Peyer's patch (tissue), 4 donors: ENCODE measurements around the gene PNPLA3. TPM values are rescaled to one million over a fixed set of nuclear protein-coding genes. Genes with fewer than 3 reads are reported as not detected.
"Not testable (repeated sequence)": the region's sequence is repeated elsewhere in the genome, so short reads cannot be mapped to it uniquely, and the experiment has no call there.

Experiments used
- DNase-seq, 3 donors: peaks; one replicate each; pipeline ENCODE4 v3.0.0-alpha.2; 2017 to 2019
- H3K27ac ChIP-seq, 4 donors: fragments of 200-600 bp; sonication (generic); one replicate each; pipeline ENCODE4 v1.5.1; 2016 to 2019
- H3K27me3 ChIP-seq, 2 donors: fragments of 200-600 bp; sonication (generic); one replicate each; pipeline ENCODE4 v1.5.1; 2019
- H3K36me3 ChIP-seq, 3 donors: fragments of 200-600 bp; sonication (generic); one replicate each; pipeline ENCODE4 v1.5.1; 2016 to 2019
- H3K4me1 ChIP-seq, 4 donors: fragments of 200-600 bp; sonication (generic); one replicate each; pipeline ENCODE4 v1.5.1; 2016 to 2019
- H3K4me3 ChIP-seq, 4 donors: fragments of 200-600 bp; sonication (generic); 1 replicate in 3 of 4; 2 replicates in 1 of 4; pipeline ENCODE4 v1.5.1; 2016 to 2019; ENCODE audit warnings: mild to moderate bottlenecking in 1 of 4
- H3K9me3 ChIP-seq, 4 donors: fragments of 200-600 bp; sonication (generic); one replicate each; pipeline ENCODE4 v1.5.1; 2016 to 2019; ENCODE audit warnings: mild to moderate bottlenecking in 1 of 4
- POLR2A ChIP-seq, 2 donors: fragments of 450-650 bp; IDR thresholded peaks; one replicate each; pipeline ENCODE4 v1.5.1; 2017; ENCODE audit warnings: antibody characterized with exemption in 2 of 2, mild to moderate bottlenecking in 2 of 2, moderate library complexity in 2 of 2
- total RNA-seq, 4 donors: library from RNA; depleted of rRNA; stranded (reverse); fragments of >200 nt; gene quantifications; one replicate each; pipeline ENCODE4 v1.1.0, GENCODE V29; 2016
- TF ChIP-seq, protein P1 (sequence below), 6 experiments: fragments of 450-650 bp in 4 of 6; fragments of 200-600 bp in 2 of 6; sonication (generic) in 1 of 6; IDR thresholded peaks; one replicate each; pipeline ENCODE4 v1.5.1; 2017 to 2019; ENCODE audit warnings: antibody characterized with exemption in 6 of 6, mild to moderate bottlenecking in 3 of 6, moderate library complexity in 1 of 6

Gene PNPLA3
- total RNA-seq, 4 donors from 2014 or later: 0.80 to 6.6 (median 2.5) TPM

DNA sequence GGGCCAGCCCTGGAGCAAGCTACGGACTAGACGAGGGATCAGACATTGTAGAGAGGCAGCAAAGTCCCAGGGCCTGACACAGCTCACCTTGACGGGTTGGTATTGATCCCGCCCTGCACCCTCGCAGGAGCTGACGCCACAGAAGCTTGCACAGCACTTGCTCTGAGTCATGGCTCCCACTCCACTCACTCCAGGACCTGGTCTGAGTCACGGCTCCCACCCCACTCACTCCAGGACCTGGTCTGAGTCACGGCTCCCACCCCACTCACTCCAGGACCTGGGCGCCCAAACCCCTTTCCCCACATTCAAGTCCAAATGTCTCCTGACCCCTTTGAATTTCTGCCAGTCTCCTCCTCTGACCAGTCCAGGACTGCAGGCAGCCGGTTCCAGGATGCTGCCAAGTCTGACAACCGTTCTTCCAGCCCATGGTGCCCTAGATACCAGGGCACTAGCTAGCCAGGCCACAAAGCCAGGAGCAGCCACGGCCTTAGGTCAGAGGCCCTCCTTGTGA lies 25.8 kb upstream of the PNPLA3 start:
- no peak overlapping the region for H3K4me3 ChIP-seq
- H3K4me1 ChIP-seq: no peaks in the 10 kb centered on the region
- no peak overlapping the region for H3K27ac ChIP-seq
- H3K36me3 ChIP-seq: no peaks in the 10 kb centered on the region
- no peak for DNase-seq
- no peak for TF ChIP-seq POLR2A (IDR thresholded peaks at IDR 0.05)
- TF ChIP-seq, protein P1, sequence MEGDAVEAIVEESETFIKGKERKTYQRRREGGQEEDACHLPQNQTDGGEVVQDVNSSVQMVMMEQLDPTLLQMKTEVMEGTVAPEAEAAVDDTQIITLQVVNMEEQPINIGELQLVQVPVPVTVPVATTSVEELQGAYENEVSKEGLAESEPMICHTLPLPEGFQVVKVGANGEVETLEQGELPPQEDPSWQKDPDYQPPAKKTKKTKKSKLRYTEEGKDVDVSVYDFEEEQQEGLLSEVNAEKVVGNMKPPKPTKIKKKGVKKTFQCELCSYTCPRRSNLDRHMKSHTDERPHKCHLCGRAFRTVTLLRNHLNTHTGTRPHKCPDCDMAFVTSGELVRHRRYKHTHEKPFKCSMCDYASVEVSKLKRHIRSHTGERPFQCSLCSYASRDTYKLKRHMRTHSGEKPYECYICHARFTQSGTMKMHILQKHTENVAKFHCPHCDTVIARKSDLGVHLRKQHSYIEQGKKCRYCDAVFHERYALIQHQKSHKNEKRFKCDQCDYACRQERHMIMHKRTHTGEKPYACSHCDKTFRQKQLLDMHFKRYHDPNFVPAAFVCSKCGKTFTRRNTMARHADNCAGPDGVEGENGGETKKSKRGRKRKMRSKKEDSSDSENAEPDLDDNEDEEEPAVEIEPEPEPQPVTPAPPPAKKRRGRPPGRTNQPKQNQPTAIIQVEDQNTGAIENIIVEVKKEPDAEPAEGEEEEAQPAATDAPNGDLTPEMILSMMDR (IDR thresholded peaks at IDR 0.05): no peak
- H3K9me3 ChIP-seq: no peaks in the 10 kb centered on the region
- H3K27me3 ChIP-seq: no peaks in the 10 kb centered on the region

DNA sequence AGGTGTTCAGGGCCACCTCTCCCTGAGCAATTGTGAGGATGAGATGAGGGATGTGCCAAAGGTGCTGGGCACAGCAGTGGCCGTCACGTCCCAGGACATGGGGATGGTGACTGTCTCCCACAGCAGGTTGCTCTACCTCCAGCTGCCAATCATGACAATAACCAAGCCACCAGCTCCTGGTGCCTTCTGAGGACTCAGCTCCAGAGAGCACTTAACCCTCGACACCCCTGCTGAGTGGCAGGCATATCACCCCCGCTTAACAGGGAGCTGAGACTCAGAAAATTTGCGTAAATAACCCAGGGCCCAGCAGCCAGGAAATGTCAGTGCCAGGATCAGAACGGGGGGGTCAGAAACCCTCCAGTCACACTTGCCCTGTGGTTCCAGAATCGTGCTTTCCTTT lies 23.4 kb upstream of the PNPLA3 start:
- Histone ChIP-seq H3K36me3 (no peaks in the 10 kb centered on the region), H3K27ac (no peak overlapping the region), H3K9me3 (no peaks in the 10 kb centered on the region), H3K27me3 (no peaks in the 10 kb centered on the region), H3K4me3 (no peak overlapping the region), H3K4me1 (no peaks in the 10 kb centered on the region)
- DNase-seq: no peak
- no peak for TF ChIP-seq POLR2A (IDR thresholded peaks at IDR 0.05)
- TF ChIP-seq, protein P1 (IDR thresholded peaks at IDR 0.05): no peak

DNA sequence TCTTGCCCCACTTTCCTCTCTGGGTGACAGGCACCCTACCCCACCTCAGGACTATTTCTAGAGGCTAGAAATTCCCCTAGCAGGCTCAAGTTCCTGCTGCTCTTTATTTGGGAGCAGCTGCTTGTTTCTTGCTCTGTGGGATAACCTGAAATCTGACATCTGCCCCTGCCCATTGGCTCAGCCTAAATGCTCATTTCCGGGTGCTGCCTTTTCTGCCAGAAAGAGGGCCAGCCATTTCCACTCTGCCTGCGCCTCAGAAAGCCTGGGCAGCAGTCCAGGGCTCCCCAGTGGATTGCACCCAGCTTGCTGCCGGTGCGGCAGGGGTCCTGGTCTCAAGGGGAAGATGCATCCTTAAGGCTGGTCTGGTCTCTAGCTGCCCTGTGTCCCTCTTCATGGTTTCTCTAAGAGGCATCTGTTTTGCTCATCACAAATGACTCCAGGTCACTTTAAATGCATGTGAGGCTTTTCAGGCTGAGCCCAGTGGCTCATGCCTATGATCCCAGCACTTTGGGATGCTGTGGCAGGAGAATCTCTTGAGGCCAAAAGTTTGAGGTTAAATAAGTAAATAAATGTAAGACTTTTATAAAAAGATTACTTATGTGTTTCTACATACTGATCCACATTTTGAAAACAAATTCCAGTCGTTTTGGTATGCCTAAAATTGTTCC lies 21.5 kb upstream of the PNPLA3 start:
- no peaks in the 10 kb centered on the region for H3K27me3 ChIP-seq
- no peaks in the 10 kb centered on the region for H3K4me1 ChIP-seq
- no peaks in the 10 kb centered on the region for H3K9me3 ChIP-seq
- H3K27ac ChIP-seq: no peak overlapping the region
- TF ChIP-seq POLR2A (IDR thresholded peaks at IDR 0.05): no peak
- TF ChIP-seq, protein P1 (IDR thresholded peaks at IDR 0.05): no peak
- no peaks in the 10 kb centered on the region for H3K36me3 ChIP-seq
- DNase-seq: no peak
- H3K4me3 ChIP-seq: no peak overlapping the region

DNA sequence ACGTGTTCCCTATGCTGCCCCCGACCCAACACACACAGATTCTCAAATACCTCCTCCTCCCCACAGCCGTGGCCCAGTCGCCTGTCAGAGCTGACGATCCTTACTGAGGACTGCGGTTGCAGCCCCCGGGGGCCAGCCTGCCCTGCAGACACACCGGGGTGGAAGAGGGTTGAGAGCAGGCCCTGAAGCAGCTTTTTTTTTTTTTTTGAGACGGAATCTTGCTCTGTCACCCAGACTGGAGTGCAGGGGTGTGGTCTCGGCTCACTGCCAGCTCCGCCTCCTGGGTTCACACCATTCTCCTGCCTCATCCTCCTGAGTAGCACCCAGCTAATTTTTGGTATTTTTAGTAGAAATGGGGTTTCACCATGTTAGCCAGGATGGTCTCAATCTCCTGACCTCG lies 20.6 kb upstream of the PNPLA3 start:
- not testable (repeated sequence) for H3K4me1 ChIP-seq, H3K36me3 ChIP-seq, H3K27me3 ChIP-seq, H3K4me3 ChIP-seq, DNase-seq, H3K9me3 ChIP-seq, H3K27ac ChIP-seq

DNA sequence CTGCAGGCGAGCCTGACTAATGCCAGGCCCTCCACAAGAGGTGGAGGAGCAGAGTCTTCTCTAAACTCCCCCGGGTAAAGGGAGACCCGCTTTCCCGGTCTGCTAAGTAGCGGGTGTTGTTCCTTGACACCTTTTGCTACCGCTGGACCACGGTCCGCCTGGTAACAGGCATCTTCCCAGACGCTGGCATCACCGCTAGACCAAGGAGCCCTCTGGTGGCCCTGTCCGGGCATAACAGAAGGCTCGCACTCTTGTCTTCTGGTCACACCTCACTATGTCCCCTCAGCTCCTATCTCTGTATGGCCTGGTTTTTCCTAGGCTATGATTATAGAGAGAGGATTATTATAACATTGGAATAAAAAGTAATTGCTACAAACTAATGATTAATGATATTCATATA lies 19.2 kb upstream of the PNPLA3 start:
- TF ChIP-seq, protein P1 (IDR thresholded peaks at IDR 0.05): peak in 3 of 6 experiments; percentile 18 to 25 (median 22)
- not testable (repeated sequence) for H3K27me3 ChIP-seq, H3K27ac ChIP-seq, H3K9me3 ChIP-seq, H3K4me3 ChIP-seq, H3K4me1 ChIP-seq, H3K36me3 ChIP-seq
- DNase-seq: peak in 1 of 3 donors; percentile 77

DNA sequence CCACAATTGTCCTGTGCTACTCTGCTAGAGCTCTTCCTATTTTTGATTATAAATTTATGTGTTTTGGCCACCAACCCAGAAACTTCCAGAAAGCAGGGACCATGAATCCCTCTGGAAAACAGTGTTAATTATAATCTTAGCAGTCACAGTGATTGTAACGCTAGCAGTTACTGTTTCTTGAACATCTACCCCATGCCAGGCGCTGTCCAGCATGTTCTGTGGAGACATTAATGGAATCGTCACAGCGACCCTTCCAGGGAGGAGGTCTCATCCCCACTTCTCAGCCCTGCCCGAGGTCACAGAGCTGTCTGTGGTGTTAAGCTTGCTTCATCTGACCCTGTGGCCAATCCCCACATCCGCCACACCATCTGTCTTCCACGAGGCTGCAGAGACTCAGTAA lies 17.9 kb upstream of the PNPLA3 start:
- TF ChIP-seq, protein P1 (IDR thresholded peaks at IDR 0.05): no peak
- TF ChIP-seq POLR2A (IDR thresholded peaks at IDR 0.05): no peak
- Histone ChIP-seq H3K27me3 (no peaks in the 10 kb centered on the region), H3K36me3 (no peaks in the 10 kb centered on the region), H3K9me3 (no peaks in the 10 kb centered on the region), H3K27ac (no peak overlapping the region), H3K4me3 (no peak overlapping the region), H3K4me1 (no peaks in the 10 kb centered on the region)
- DNase-seq: no peak
